ENCODE measurements around the gene ZSCAN18. TPM values are rescaled to one million over a fixed set of nuclear protein-coding genes. Genes with fewer than 3 reads are reported as not detected.

ZSCAN18 gene
- total RNA-seq, 1 donor from 2014 or later = 76.1 TPM

DNA sequence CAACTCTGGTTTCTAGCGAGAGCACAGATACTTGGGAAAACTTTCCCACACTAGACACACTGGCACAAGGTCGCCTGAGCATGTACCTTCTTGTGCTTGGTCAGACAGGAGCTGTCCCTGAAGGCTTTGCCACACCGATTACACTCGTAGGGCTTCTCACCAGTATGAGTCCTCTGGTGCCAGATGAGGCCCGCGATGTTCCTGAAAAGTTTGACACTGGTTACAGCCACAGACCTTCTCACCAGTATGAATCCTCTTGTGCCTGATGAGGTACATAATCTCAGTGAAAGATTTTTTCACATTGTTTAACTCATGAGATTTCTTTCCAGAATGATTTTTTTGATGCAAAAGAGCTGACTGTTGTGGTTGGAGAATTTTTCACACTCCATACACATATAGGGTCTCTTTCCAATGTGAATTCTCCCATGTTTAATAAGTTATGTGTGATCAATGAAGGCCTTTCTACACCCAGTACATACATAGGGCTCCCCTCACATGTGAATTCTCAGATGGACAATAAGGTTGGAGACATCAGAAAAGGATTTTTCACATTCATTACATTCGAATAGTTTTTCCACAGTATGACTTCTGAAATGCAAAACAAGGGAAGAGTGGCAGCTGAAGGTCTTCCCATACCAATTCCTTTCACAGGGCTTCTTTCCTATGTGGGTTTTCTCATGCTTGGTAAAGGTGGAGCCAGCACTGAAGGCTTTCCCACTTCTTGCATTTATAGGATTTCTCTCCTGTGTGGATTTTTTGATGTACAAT lies 9.9 kb upstream of the ZSCAN18 start:
- Histone ChIP-seq H3K4me3 (no peak overlapping the region), H3K9me3 (replicated peaks) (peaks cover 98% of the 10 kb centered on the region), H3K4me1 (no peaks in the 10 kb centered on the region), H3K27ac (replicated peaks) (no peak overlapping the region), H3K27me3 (ENCODE audit: low read depth) (no peaks in the 10 kb centered on the region), H3K36me3 (peaks cover 10% of the 10 kb centered on the region)
- intact Hi-C loops (cut with micrococcal nuclease) = no loop called here
- DNase-seq = no peak
- TF ChIP-seq, protein P1, sequence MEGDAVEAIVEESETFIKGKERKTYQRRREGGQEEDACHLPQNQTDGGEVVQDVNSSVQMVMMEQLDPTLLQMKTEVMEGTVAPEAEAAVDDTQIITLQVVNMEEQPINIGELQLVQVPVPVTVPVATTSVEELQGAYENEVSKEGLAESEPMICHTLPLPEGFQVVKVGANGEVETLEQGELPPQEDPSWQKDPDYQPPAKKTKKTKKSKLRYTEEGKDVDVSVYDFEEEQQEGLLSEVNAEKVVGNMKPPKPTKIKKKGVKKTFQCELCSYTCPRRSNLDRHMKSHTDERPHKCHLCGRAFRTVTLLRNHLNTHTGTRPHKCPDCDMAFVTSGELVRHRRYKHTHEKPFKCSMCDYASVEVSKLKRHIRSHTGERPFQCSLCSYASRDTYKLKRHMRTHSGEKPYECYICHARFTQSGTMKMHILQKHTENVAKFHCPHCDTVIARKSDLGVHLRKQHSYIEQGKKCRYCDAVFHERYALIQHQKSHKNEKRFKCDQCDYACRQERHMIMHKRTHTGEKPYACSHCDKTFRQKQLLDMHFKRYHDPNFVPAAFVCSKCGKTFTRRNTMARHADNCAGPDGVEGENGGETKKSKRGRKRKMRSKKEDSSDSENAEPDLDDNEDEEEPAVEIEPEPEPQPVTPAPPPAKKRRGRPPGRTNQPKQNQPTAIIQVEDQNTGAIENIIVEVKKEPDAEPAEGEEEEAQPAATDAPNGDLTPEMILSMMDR (IDR thresholded peaks at IDR 0.05; ENCODE audit: borderline replicate concordance) = no peak

DNA sequence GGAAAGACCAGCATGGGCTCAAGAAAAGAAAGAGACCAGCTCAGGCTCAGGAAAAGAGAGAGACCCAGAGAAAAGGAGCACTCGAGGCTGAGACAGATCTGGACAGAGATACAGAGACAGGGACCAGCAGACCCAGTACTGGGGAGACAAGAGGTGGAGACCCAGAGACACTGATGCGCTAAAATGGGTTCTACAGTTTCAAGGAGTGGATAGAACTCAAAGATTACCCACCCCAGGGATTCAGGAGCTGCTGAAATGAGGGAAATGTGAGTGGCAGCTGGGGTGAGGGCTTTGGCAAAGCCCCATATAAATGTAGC lies 609 bp upstream of the ZSCAN18 start:
- TF ChIP-seq, protein P1 (IDR thresholded peaks at IDR 0.05; ENCODE audit: borderline replicate concordance) = no peak
- Histone ChIP-seq H3K9me3 (replicated peaks) (peaks cover 66% of the 10 kb centered on the region), H3K4me3 (peak overlapping the region; percentile 97), H3K36me3 (peaks cover 5% of the 10 kb centered on the region), H3K4me1 (peaks cover 33% of the 10 kb centered on the region), H3K27me3 (ENCODE audit: low read depth) (no peaks in the 10 kb centered on the region), H3K27ac (replicated peaks) (peak overlapping the region; percentile 93)
- intact Hi-C loops (cut with micrococcal nuclease) = no loop called here
- DNase-seq = no peak

DNA sequence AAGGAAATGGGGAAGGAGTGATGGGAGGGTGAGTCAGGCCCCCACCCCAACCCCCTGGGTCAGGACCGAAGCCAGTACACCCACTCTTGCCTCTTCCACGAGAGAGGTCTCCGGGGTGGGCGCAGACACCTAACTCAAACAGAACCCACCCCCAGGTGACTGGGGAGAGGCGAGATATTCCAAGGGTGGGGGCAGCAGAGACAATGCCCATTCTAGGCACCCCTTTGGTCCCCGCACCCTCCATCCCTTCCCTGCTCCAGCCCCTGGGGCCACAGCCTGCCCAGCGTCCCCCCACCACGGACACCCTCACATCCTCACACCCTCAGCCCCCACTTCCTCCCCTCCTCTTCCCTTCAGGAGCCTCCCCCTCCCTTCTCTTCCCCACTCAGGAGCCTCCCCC lies 682 bp downstream of the ZSCAN18 start:
- peak overlapping the region; percentile 97 for H3K4me3 ChIP-seq
- intact Hi-C loops (cut with micrococcal nuclease) = no loop called here
- peaks cover 5% of the 10 kb centered on the region for H3K36me3 ChIP-seq
- peaks cover 65% of the 10 kb centered on the region for H3K9me3 ChIP-seq (replicated peaks)
- peak overlapping the region; percentile 33 for H3K27ac ChIP-seq (replicated peaks)
- peaks cover 33% of the 10 kb centered on the region for H3K4me1 ChIP-seq
- DNase-seq = no peak
- H3K27me3 ChIP-seq (ENCODE audit: low read depth) = no peaks in the 10 kb centered on the region
- TF ChIP-seq, protein P1 (IDR thresholded peaks at IDR 0.05; ENCODE audit: borderline replicate concordance) = no peak

DNA sequence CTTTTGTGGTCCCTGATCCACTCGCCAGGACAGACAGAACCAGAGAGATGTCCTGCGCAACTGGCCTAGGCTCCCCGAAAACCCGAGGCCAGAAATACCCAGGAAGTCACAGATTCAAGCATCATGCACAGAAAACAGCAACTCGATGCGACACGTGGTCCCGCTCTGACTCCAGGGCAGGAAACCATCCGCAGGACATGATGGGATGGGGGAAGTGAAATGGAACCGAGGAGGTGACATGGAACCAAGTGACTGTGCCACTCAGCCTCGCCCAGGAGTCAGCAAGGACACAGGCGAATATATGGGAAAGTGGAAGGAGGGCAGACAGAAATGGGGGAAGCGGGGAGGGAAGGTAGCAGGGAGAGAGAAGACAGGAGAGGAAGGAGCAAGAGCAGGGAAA lies 1.1 kb downstream of the ZSCAN18 start:
- H3K27me3 ChIP-seq (ENCODE audit: low read depth) = no peaks in the 10 kb centered on the region
- peaks cover 8% of the 10 kb centered on the region for H3K36me3 ChIP-seq
- peak overlapping the region; percentile 97 for H3K4me3 ChIP-seq
- peak overlapping the region; percentile 33 for H3K27ac ChIP-seq (replicated peaks)
- intact Hi-C loops (cut with micrococcal nuclease) = no loop called here
- H3K9me3 ChIP-seq (replicated peaks) = peaks cover 65% of the 10 kb centered on the region
- peaks cover 33% of the 10 kb centered on the region for H3K4me1 ChIP-seq
- TF ChIP-seq, protein P1 (IDR thresholded peaks at IDR 0.05; ENCODE audit: borderline replicate concordance) = no peak
- DNase-seq = no peak

DNA sequence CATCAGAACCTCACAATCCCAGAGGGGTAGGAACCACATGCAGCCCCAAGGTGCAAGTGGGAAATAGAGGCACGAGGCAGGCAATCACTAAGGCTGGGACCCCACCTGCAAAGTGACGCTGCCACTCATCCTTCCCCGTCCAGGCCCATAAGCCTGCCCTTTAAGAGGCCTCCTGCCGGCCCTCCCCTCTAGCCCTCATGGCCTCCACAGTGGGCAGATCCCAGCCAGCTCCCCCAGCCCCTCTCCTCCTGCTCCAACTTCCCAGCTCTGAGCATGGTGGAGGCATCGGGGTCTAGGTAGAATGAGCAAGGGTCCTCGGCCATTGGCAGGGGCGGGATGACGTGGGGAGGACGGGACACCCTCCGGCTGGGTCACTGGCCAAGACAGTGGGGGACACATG lies 2.7 kb downstream of the ZSCAN18 start:
- DNase-seq = no peak
- intact Hi-C loops (cut with micrococcal nuclease) = no loop called here
- peaks cover 12% of the 10 kb centered on the region for H3K36me3 ChIP-seq

More for the DNA sequence above, 2.7 kb downstream of the ZSCAN18 start:
- H3K4me3 ChIP-seq = no peak overlapping the region
- H3K27me3 ChIP-seq (ENCODE audit: low read depth) = no peaks in the 10 kb centered on the region
- H3K27ac ChIP-seq (replicated peaks) = no peak overlapping the region
- TF ChIP-seq, protein P1 (IDR thresholded peaks at IDR 0.05; ENCODE audit: borderline replicate concordance) = no peak
- peaks cover 62% of the 10 kb centered on the region for H3K9me3 ChIP-seq (replicated peaks)
- peaks cover 33% of the 10 kb centered on the region for H3K4me1 ChIP-seq

Measured in left ventricle myocardium inferior (tissue), 1 donor.